A673 (cell line): Measurements from ENCODE around the gene LBHD2.

Source experiments
- EZH2 ChIP-seq: fragments of 200-600 bp; sonication (generic); IDR thresholded peaks from 2 replicates; pipeline ENCODE4 v1.6.1; 2017; ENCODE audit warnings: borderline replicate concordance, low read depth, mild to moderate bottlenecking, mixed read lengths, antibody characterized with exemption, low read length; ENCODE audit not compliant: poor library complexity, severe bottlenecking
- TF ChIP-seq, protein P1 (sequence below): fragments of 300-800, 200-600 bp; sonication (generic); conservative IDR thresholded peaks from 2 replicates; pipeline ENCODE4 v1.5.1; 2017; ENCODE audit warnings: low read depth, mild to moderate bottlenecking, antibody characterized with exemption, low read length, moderate library complexity, mixed read lengths

DNA sequence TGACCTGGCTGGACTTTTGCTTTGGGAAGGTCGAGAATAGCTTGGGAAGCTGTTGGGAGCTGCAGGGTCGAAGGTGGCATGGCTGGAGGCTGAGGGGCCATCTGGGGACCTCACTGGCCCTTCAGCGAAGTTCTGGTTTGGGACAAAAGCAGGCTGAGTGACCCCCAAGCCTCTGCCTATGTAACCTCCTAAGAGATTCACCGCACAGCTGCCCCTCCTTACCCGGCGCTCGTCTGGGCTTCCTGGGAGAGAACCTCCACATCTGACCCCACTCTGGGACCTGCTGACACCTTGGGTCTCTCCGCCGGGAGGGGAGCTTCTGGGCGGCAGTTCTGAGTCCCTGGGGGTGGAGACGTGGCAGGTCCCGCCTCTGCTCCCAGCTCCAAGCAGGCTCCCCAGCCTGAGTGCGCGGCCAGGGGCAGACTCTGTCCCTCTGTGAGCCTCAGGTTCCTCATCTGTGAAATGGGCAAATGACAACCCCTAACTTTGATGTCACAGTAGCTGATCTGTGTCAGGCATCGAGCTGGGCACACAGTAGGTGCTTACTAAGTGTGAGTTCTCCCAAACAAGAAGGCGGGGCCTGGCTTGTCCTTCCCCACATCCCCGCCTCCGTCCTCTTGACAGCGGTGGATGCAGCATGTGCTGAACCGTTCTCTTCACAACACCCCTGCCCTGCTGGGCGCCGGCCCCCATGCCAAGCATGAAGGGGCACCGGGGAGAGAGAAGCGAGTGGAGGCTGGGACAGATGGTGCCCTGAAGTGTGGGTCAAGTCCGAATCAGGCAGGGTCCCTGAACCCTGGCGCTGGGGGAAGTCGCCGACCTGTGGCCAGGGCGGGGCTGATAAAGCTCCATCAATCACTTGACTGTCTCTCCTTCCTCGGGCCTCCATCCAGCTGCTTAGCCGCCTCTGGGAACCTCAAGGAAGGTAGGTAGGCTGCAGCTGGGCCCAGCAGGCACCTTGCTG is 14.3 kb downstream of the LBHD2 start:
- TF ChIP-seq, protein P1, sequence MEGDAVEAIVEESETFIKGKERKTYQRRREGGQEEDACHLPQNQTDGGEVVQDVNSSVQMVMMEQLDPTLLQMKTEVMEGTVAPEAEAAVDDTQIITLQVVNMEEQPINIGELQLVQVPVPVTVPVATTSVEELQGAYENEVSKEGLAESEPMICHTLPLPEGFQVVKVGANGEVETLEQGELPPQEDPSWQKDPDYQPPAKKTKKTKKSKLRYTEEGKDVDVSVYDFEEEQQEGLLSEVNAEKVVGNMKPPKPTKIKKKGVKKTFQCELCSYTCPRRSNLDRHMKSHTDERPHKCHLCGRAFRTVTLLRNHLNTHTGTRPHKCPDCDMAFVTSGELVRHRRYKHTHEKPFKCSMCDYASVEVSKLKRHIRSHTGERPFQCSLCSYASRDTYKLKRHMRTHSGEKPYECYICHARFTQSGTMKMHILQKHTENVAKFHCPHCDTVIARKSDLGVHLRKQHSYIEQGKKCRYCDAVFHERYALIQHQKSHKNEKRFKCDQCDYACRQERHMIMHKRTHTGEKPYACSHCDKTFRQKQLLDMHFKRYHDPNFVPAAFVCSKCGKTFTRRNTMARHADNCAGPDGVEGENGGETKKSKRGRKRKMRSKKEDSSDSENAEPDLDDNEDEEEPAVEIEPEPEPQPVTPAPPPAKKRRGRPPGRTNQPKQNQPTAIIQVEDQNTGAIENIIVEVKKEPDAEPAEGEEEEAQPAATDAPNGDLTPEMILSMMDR, result no peak
- no peak for TF ChIP-seq EZH2
